ENCODE data around the gene SNW1. TPM values are rescaled to one million over a fixed set of nuclear protein-coding genes. Genes with fewer than 3 reads are reported as not detected.

SNW1 gene
- total RNA-seq, 1 experiment from 2014 or later = 92.1 TPM

DNA sequence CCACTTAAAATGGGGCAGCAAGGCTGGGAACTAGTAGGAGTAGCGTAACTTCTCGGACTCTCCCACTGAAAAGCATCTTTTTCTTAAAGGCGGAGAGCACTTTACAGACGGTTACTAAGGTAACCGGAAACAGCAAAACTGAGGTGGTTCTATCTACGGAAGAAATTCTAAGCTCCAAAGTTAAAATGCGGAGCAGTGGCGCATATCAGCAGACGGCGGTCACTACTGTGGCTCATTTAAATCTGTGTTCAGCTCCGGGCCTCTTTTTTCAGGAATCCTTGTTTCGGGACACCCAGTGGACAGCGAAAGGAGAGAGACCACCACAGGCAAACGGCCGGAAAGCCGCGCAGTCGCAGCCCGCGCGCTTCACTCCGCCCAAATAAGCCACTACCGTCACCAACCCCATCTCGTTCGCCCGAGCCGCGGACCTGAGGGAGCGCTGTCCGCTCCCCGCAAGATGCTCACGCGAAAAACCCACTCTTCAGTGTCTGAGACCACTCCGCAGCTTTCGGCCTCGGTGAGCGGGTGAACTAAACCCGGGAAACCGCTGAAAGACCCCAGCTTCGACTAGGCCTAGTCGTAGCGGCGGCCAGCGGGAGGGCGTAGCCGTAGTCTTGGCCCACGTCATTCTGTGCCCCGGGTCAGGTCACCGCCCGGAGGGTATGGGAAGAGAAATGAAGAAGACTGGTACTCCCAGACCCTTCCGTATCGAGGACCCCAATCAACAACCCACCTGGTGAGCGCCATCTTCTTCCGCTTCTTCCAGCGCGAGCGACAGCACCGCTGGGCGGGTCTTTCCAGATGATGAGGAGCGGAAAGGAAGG lies at the start of gene SNW1 (continued):
- TF ChIP-seq ZNF138 (CRISPR knock-in tag; conservative IDR thresholded peaks at IDR 0.05) (no peak), ESRRA (CRISPR knock-in tag; IDR thresholded peaks at IDR 0.05; ENCODE audit: borderline replicate concordance) (no peak), MYBL2 (CRISPR knock-in tag; IDR thresholded peaks at IDR 0.05) (peak; percentile 71; the same call in 1 of the 2 replicates), CREB1 (CRISPR knock-in tag; IDR thresholded peaks at IDR 0.05) (no peak), E2F5 (CRISPR knock-in tag; IDR thresholded peaks at IDR 0.05) (peak; percentile 34; the same call in 1 of the 2 replicates), KAT7 (CRISPR knock-in tag; IDR thresholded peaks at IDR 0.05; ENCODE audit: borderline replicate concordance) (0 out of 2 replicates have a peak, but pooled peaks have one; percentile 64), ZSCAN18 (CRISPR knock-in tag; IDR thresholded peaks at IDR 0.05) (no peak), CREM (CRISPR knock-in tag; IDR thresholded peaks at IDR 0.05) (peak; percentile 24; the same call in 1 of the 2 replicates), GABPB1 (CRISPR knock-in tag; IDR thresholded peaks at IDR 0.05) (no peak), E2F1 (CRISPR knock-in tag; IDR thresholded peaks at IDR 0.05) (no peak), SP1 (CRISPR knock-in tag; conservative IDR thresholded peaks at IDR 0.05) (peak; percentile 24; the same call in 1 of the 2 replicates), OVOL2 (CRISPR knock-in tag; IDR thresholded peaks at IDR 0.05; ENCODE audit: borderline replicate concordance) (no peak), SMAD4 (CRISPR knock-in tag; IDR thresholded peaks at IDR 0.05) (no peak), SOX15 (CRISPR knock-in tag; IDR thresholded peaks at IDR 0.05) (no peak)
- TF ChIP-seq, protein P1, sequence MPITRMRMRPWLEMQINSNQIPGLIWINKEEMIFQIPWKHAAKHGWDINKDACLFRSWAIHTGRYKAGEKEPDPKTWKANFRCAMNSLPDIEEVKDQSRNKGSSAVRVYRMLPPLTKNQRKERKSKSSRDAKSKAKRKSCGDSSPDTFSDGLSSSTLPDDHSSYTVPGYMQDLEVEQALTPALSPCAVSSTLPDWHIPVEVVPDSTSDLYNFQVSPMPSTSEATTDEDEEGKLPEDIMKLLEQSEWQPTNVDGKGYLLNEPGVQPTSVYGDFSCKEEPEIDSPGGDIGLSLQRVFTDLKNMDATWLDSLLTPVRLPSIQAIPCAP (CRISPR knock-in tag; IDR thresholded peaks at IDR 0.05) = no peak
- TF ChIP-seq, protein P2, sequence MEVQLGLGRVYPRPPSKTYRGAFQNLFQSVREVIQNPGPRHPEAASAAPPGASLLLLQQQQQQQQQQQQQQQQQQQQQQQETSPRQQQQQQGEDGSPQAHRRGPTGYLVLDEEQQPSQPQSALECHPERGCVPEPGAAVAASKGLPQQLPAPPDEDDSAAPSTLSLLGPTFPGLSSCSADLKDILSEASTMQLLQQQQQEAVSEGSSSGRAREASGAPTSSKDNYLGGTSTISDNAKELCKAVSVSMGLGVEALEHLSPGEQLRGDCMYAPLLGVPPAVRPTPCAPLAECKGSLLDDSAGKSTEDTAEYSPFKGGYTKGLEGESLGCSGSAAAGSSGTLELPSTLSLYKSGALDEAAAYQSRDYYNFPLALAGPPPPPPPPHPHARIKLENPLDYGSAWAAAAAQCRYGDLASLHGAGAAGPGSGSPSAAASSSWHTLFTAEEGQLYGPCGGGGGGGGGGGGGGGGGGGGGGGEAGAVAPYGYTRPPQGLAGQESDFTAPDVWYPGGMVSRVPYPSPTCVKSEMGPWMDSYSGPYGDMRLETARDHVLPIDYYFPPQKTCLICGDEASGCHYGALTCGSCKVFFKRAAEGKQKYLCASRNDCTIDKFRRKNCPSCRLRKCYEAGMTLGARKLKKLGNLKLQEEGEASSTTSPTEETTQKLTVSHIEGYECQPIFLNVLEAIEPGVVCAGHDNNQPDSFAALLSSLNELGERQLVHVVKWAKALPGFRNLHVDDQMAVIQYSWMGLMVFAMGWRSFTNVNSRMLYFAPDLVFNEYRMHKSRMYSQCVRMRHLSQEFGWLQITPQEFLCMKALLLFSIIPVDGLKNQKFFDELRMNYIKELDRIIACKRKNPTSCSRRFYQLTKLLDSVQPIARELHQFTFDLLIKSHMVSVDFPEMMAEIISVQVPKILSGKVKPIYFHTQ (CRISPR knock-in tag; IDR thresholded peaks at IDR 0.05) = no peak
- TF ChIP-seq, protein P3, sequence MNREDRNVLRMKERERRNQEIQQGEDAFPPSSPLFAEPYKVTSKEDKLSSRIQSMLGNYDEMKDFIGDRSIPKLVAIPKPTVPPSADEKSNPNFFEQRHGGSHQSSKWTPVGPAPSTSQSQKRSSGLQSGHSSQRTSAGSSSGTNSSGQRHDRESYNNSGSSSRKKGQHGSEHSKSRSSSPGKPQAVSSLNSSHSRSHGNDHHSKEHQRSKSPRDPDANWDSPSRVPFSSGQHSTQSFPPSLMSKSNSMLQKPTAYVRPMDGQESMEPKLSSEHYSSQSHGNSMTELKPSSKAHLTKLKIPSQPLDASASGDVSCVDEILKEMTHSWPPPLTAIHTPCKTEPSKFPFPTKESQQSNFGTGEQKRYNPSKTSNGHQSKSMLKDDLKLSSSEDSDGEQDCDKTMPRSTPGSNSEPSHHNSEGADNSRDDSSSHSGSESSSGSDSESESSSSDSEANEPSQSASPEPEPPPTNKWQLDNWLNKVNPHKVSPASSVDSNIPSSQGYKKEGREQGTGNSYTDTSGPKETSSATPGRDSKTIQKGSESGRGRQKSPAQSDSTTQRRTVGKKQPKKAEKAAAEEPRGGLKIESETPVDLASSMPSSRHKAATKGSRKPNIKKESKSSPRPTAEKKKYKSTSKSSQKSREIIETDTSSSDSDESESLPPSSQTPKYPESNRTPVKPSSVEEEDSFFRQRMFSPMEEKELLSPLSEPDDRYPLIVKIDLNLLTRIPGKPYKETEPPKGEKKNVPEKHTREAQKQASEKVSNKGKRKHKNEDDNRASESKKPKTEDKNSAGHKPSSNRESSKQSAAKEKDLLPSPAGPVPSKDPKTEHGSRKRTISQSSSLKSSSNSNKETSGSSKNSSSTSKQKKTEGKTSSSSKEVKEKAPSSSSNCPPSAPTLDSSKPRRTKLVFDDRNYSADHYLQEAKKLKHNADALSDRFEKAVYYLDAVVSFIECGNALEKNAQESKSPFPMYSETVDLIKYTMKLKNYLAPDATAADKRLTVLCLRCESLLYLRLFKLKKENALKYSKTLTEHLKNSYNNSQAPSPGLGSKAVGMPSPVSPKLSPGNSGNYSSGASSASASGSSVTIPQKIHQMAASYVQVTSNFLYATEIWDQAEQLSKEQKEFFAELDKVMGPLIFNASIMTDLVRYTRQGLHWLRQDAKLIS (CRISPR knock-in tag; IDR thresholded peaks at IDR 0.05; ENCODE audit: borderline replicate concordance) = no peak
- TF ChIP-seq, protein P4, sequence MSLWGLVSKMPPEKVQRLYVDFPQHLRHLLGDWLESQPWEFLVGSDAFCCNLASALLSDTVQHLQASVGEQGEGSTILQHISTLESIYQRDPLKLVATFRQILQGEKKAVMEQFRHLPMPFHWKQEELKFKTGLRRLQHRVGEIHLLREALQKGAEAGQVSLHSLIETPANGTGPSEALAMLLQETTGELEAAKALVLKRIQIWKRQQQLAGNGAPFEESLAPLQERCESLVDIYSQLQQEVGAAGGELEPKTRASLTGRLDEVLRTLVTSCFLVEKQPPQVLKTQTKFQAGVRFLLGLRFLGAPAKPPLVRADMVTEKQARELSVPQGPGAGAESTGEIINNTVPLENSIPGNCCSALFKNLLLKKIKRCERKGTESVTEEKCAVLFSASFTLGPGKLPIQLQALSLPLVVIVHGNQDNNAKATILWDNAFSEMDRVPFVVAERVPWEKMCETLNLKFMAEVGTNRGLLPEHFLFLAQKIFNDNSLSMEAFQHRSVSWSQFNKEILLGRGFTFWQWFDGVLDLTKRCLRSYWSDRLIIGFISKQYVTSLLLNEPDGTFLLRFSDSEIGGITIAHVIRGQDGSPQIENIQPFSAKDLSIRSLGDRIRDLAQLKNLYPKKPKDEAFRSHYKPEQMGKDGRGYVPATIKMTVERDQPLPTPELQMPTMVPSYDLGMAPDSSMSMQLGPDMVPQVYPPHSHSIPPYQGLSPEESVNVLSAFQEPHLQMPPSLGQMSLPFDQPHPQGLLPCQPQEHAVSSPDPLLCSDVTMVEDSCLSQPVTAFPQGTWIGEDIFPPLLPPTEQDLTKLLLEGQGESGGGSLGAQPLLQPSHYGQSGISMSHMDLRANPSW (CRISPR knock-in tag; conservative IDR thresholded peaks at IDR 0.05; ENCODE audit: low read depth) = no peak
- TF ChIP-seq, protein P5, sequence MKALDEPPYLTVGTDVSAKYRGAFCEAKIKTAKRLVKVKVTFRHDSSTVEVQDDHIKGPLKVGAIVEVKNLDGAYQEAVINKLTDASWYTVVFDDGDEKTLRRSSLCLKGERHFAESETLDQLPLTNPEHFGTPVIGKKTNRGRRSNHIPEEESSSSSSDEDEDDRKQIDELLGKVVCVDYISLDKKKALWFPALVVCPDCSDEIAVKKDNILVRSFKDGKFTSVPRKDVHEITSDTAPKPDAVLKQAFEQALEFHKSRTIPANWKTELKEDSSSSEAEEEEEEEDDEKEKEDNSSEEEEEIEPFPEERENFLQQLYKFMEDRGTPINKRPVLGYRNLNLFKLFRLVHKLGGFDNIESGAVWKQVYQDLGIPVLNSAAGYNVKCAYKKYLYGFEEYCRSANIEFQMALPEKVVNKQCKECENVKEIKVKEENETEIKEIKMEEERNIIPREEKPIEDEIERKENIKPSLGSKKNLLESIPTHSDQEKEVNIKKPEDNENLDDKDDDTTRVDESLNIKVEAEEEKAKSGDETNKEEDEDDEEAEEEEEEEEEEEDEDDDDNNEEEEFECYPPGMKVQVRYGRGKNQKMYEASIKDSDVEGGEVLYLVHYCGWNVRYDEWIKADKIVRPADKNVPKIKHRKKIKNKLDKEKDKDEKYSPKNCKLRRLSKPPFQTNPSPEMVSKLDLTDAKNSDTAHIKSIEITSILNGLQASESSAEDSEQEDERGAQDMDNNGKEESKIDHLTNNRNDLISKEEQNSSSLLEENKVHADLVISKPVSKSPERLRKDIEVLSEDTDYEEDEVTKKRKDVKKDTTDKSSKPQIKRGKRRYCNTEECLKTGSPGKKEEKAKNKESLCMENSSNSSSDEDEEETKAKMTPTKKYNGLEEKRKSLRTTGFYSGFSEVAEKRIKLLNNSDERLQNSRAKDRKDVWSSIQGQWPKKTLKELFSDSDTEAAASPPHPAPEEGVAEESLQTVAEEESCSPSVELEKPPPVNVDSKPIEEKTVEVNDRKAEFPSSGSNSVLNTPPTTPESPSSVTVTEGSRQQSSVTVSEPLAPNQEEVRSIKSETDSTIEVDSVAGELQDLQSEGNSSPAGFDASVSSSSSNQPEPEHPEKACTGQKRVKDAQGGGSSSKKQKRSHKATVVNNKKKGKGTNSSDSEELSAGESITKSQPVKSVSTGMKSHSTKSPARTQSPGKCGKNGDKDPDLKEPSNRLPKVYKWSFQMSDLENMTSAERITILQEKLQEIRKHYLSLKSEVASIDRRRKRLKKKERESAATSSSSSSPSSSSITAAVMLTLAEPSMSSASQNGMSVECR (CRISPR knock-in tag; IDR thresholded peaks at IDR 0.05; ENCODE audit: borderline replicate concordance) = peak; percentile 52; the same call in 1 of the 2 replicates
